Medulla oblongata (tissue), 1 donor: ENCODE results near the gene RALA.
A peak's percentile ranks its signal among the peaks of the same experiment; 100 is the strongest.
"Not testable (repeated sequence)": the region's sequence is repeated elsewhere in the genome, so short reads cannot be mapped to it uniquely, and the experiment has no call there.

Source experiments
- DNase-seq: peaks from one replicate; pipeline ENCODE4 v3.0.0-alpha.2; 2015; ENCODE audit errors: extremely low spot score

RALA gene

GRCh38 chr7:39645482-39646407 is 22.4 kb downstream of the RALA start:
- DNase-seq = no peak

- DNase-seq = no peak
These were observed 24.4 kb downstream of the RALA start for GRCh38 chr7:39647816-39648215.

GRCh38 chr7:39650676-39651075 is 27.3 kb downstream of the RALA start:
- DNase-seq = peak; percentile 14

GRCh38 chr7:39651265-39651664 is 27.9 kb downstream of the RALA start:
- DNase-seq = no peak

- no peak for DNase-seq
These were observed 33.0 kb downstream of the RALA start for GRCh38 chr7:39656415-39656814.

- DNase-seq = no peak
These were observed 36.1 kb downstream of the RALA start for GRCh38 chr7:39659356-39660013.

- DNase-seq = no peak
These were observed 38.6 kb downstream of the RALA start for GRCh38 chr7:39661960-39662359.

- DNase-seq = no peak
These were observed 39.9 kb downstream of the RALA start for GRCh38 chr7:39663263-39663662.

- no peak for DNase-seq
These were observed 40.7 kb downstream of the RALA start for GRCh38 chr7:39664057-39664456.

- DNase-seq = no peak
These were observed 41.2 kb downstream of the RALA start for GRCh38 chr7:39664585-39664984.

- DNase-seq = no peak
These were observed 43.2 kb downstream of the RALA start for GRCh38 chr7:39666562-39666961.

GRCh38 chr7:39667341-39667923 is 44.1 kb downstream of the RALA start:
- no peak for DNase-seq

GRCh38 chr7:39668280-39668679 is 44.9 kb downstream of the RALA start:
- not testable (repeated sequence) for DNase-seq

- no peak for DNase-seq
These were observed 46.7 kb downstream of the RALA start for GRCh38 chr7:39670052-39670451.

- DNase-seq = no peak
These were observed 47.6 kb downstream of the RALA start for GRCh38 chr7:39670934-39671333.

GRCh38 chr7:39672176-39672575 is 48.8 kb downstream of the RALA start:
- DNase-seq = no peak

- no peak for DNase-seq
These were observed 50.5 kb downstream of the RALA start for GRCh38 chr7:39673868-39674267.

GRCh38 chr7:39674406-39674805 is 51.0 kb downstream of the RALA start:
- peak; percentile 25 for DNase-seq

- DNase-seq = no peak
These were observed 53.0 kb downstream of the RALA start for GRCh38 chr7:39676346-39676745.

GRCh38 chr7:39678930-39679709 is 55.7 kb downstream of the RALA start:
- DNase-seq = no peak

- not testable (repeated sequence) for DNase-seq
These were observed 56.5 kb downstream of the RALA start for GRCh38 chr7:39679874-39680273.

GRCh38 chr7:39681887-39682441 is 58.6 kb downstream of the RALA start:
- DNase-seq = no peak
